ENCODE results near the gene IVD. TPM values are rescaled to one million over a fixed set of nuclear protein-coding genes. Genes with fewer than 3 reads are reported as not detected.
A peak's percentile ranks its signal among the peaks of the same experiment; 100 is the strongest.

The IVD gene
- total and polyA plus RNA-seq, 2 of the 8 experiments (the other 6 are each of a cell fraction or from before 2014, with no cell fraction given), result 55.2 to 78.8 TPM

GRCh38 chr15:40382580-40383456 lies 22.8 kb upstream of the IVD start, which contains the start of gene KNSTRN (continued):
- no peak for TF ChIP-seq CHD7 (IDR thresholded peaks at IDR 0.05; ENCODE audit: insufficient replicate concordance, low read length)
- TF ChIP-seq PHF8 (conservative IDR thresholded peaks at IDR 0.05; ENCODE audit: low read depth, low read length), result peak; percentile 81
- 0 out of 2 replicates have a peak, but pooled peaks have one; percentile 5 for TF ChIP-seq JUN (IDR thresholded peaks at IDR 0.05; ENCODE audit: low read depth, low read length)
- no peak for TF ChIP-seq POU5F1 (IDR thresholded peaks at IDR 0.05; ENCODE audit: low read depth, low read length)
- peak; percentile 33 for TF ChIP-seq NANOG (IDR thresholded peaks at IDR 0.05; ENCODE audit: insufficient read depth, low read depth, low read length, poor library complexity, severe bottlenecking)
- no peak for TF ChIP-seq NRF1 (IDR thresholded peaks at IDR 0.05; ENCODE audit: low read depth, low read length)
- no peak for TF ChIP-seq SIRT6 (IDR thresholded peaks at IDR 0.05; ENCODE audit: low read length)
- 0 out of 2 replicates have a peak, but pooled peaks have one; percentile 50 for TF ChIP-seq RXRA (IDR thresholded peaks at IDR 0.05; ENCODE audit: insufficient read depth, low read depth, low read length)
- TF ChIP-seq MAX (IDR thresholded peaks at IDR 0.05), result peak; percentile 37; the same call in 1 of the 2 replicates
